ENCODE data around the gene CABP1. TPM values are rescaled to one million over a fixed set of nuclear protein-coding genes. Genes with fewer than 3 reads are reported as not detected.

The CABP1 gene
- total and polyA plus RNA-seq, 2 donors (not counting 3 experiments of a cell fraction or from before 2014, with no cell fraction given), result 0.07 to 0.31 TPM

DNA sequence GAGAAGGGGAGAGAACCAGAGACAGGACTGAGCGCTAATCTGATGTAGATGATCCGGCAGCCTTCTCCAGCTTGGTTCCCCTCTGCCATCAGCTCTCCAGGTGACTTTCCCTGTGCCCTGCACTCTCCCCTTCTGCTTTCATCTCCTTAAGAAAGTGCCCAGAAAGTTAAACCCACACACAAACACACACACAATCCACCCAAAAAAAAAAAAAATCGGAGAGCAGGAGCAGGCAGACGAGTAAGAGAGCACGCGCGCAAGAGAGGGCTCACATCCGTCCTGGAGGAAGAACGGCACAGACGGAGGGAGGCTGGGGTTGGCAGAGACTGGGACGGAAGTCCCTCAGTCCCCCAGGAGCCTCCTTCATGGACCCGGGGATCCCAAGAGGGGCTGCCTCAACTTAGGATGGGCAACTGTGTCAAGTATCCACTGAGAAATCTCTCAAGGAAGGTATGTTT is 9.8 kb downstream of the CABP1 start:
- H2AFZ ChIP-seq (ENCODE audit: low read depth, low read length), result no peak overlapping the region
- intact Hi-C loops (cut with micrococcal nuclease) (no loop called here), dilution Hi-C loops (cut with MboI; ENCODE audit: extremely low pct_ligation_motif_present, low sequenced_read_pairs) (no loop called here)
- peaks cover 10% of the 10 kb centered on the region for H3K4me1 ChIP-seq (ENCODE audit: control insufficient read depth, extremely low read depth, insufficient read depth, low read length)
- no peaks in the 10 kb centered on the region for H4K20me1 ChIP-seq (replicated peaks; ENCODE audit: control insufficient read depth, extremely low read depth, insufficient read depth, low read length)
- no peaks in the 10 kb centered on the region for H3K79me2 ChIP-seq (ENCODE audit: control insufficient read depth, insufficient read depth, low read length)
- CTCF ChIA-PET, result interaction anchor here (1.0 to 6.5 kb wide), 23 partner anchors 8 to 342 kb away, joined by 3 to 87 read pairs (median 11); partner anchors contain the start of genes CABP1, MLEC, POP5 and UNC119B
- H3K9me3 ChIP-seq (replicated peaks; ENCODE audit: control insufficient read depth, insufficient read depth, low read length), result no peaks in the 10 kb centered on the region
- no peak overlapping the region for H3K9ac ChIP-seq (replicated peaks; ENCODE audit: extremely low read depth, insufficient read depth, low read length)
- TF ChIP-seq POLR2AphosphoS5 (IDR thresholded peaks at IDR 0.05; ENCODE audit: insufficient read depth, low read depth, low read length) (no peak), GATA2 (IDR thresholded peaks at IDR 0.05; ENCODE audit: insufficient read depth, insufficient read length, low read depth, low read length) (no peak), FOS (IDR thresholded peaks at IDR 0.05; ENCODE audit: borderline replicate concordance, insufficient read depth, low read length) (no peak), JUN (IDR thresholded peaks at IDR 0.05; ENCODE audit: borderline replicate concordance, insufficient read depth, insufficient read length, low read depth) (no peak), MYC (IDR thresholded peaks at IDR 0.05; ENCODE audit: low read depth, low read length) (no peak), CTCF (IDR thresholded peaks at IDR 0.05; ENCODE audit: extremely low read depth in 1 of 2, insufficient read depth in 1 of 2, low read depth in 1 of 2, low read length in 2 of 2) (no peak), EZH2 (IDR thresholded peaks at IDR 0.05; ENCODE audit: borderline replicate concordance, low read depth, low read length, severe bottlenecking) (no peak), POLR2A (IDR thresholded peaks at IDR 0.05; ENCODE audit: low read depth, low read length) (no peak)
- TF ChIP-seq, protein P1, sequence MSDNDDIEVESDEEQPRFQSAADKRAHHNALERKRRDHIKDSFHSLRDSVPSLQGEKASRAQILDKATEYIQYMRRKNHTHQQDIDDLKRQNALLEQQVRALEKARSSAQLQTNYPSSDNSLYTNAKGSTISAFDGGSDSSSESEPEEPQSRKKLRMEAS (IDR thresholded peaks at IDR 0.05; ENCODE audit: insufficient read depth, insufficient read length), result no peak
- POLR2A ChIA-PET, result no interaction called here
- no TSS peak for BruUV-seq (replicated peaks)
- no peaks in the 10 kb centered on the region for H3K36me3 ChIP-seq (ENCODE audit: control insufficient read depth in 2 of 2, extremely low read depth in 1 of 2, insufficient read depth in 2 of 2, low read length in 2 of 2)
- H3K4me3 ChIP-seq (replicated peaks in 1 of 3; ENCODE audit: insufficient read depth in 1 of 3, low read depth in 1 of 3, low read length in 3 of 3), result no peak overlapping the region
- peaks cover 35% of the 10 kb centered on the region in 2 experiments for H3K27me3 ChIP-seq (ENCODE audit: control insufficient read depth in 2 of 2, insufficient read depth in 2 of 2, low read length in 2 of 2)
- H3K9me1 ChIP-seq (replicated peaks; ENCODE audit: control insufficient read depth, extremely low read depth, insufficient read depth, low read length), result no peaks in the 10 kb centered on the region
- H3K4me2 ChIP-seq (ENCODE audit: insufficient read depth, low read length), result no peak overlapping the region
- H3K27ac ChIP-seq (ENCODE audit: insufficient read depth, low read depth, low read length), result no peak overlapping the region
- DNase-seq (ENCODE audit: low read depth, low spot score) (no peak), FAIRE-seq (no peak)

Data from endothelial cell of umbilical vein (primary cell).